ENCODE data around the gene PDZD2. TPM values are rescaled to one million over a fixed set of nuclear protein-coding genes. Genes with fewer than 3 reads are reported as not detected.
A peak's percentile ranks its signal among the peaks of the same experiment; 100 is the strongest.
"Not testable (repeated sequence)": the region's sequence is repeated elsewhere in the genome, so short reads cannot be mapped to it uniquely, and the experiment has no call there.

Gene PDZD2
- total and polyA plus RNA-seq, 9 donors = 4.6 to 12.6 (median 7.9) TPM

DNA sequence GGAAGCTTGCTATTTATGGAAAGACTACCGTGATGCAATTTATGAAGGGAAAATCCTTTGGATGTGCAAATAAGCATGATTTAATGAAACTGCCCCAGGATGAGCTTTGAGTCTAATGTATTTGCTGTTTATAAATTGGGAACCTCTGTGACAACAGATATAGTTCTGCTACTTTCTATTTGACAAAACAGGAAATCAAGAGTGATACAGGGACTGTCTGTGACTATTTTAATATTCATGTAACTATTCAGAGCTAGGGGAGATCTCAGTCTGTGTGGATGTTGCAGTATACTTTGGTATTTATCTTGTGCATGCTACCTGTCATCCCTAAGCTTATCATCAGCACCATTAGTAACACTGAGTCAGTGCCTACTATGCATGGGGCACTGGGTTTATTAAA lies 132.1 kb downstream of the PDZD2 start:
- Histone ChIP-seq H3K27me3 (ENCODE audit: control insufficient read depth, insufficient read depth, low read length) (no peaks in the 10 kb centered on the region), H3K4me1 (ENCODE audit: control insufficient read depth, insufficient read depth, low read length) (peaks cover 18% of the 10 kb centered on the region), H3K4me3 (ENCODE audit: low read length) (no peak overlapping the region), H3K27ac (ENCODE audit: low read length) (no peak overlapping the region), H3K9me3 (replicated peaks; ENCODE audit: control insufficient read depth, low read depth, low read length) (no peaks in the 10 kb centered on the region), H3K36me3 (ENCODE audit: control insufficient read depth, insufficient read depth, low read length) (no peaks in the 10 kb centered on the region)
- DNase-seq = no peak
- no CpG with 5 or more reads among the region's 1 CpG for WGBS (ENCODE audit: insufficient coverage)

DNA sequence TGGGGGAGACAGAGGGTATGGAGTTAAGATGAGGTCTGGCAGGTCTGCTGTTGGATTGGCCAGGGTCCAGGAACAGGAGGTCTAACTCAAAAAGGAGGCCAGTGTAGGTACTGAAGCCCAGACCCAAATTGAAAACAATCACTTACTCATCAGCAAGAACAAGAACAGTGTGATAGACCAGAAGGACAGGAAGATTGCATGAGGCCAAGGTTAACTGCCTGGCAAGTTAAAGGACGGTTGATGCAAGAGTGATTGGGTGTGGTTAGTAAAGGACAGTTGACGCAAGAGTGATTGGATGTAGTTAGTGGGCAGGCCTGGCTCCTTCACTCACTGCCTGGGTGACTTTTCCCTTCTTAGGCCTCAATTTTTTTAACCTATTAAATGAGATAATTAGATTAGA lies 132.6 kb downstream of the PDZD2 start:
- peaks cover 20% of the 10 kb centered on the region for H3K4me1 ChIP-seq (ENCODE audit: control insufficient read depth, insufficient read depth, low read length)
- no peak overlapping the region for H3K27ac ChIP-seq (ENCODE audit: low read length)
- H3K9me3 ChIP-seq (replicated peaks; ENCODE audit: control insufficient read depth, low read depth, low read length) = no peaks in the 10 kb centered on the region
- H3K27me3 ChIP-seq (ENCODE audit: control insufficient read depth, insufficient read depth, low read length) = no peaks in the 10 kb centered on the region
- H3K4me3 ChIP-seq (ENCODE audit: low read length) = no peak overlapping the region
- 67% methylated on average over 1 of the region's 2 CpGs for WGBS (ENCODE audit: insufficient coverage)
- no peak for DNase-seq
- no peaks in the 10 kb centered on the region for H3K36me3 ChIP-seq (ENCODE audit: control insufficient read depth, insufficient read depth, low read length)

DNA sequence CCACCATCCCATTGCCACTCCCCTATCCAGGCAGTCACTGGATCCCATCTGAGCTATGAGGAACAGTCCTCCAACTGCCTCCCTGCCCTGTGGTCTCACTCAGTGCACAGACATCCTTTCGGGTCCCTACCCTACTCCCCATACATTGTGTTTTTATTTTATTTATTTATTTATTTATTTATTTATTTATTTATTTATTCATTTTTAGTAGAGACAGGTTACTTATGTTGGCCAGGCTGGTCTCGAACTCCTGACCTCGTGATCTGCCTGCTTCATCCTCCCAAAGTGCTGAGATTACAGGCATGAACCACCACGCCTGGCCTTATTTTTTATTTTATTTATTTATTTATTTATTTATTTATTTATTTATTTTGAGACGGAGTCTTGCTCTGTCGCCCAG lies 137.4 kb downstream of the PDZD2 start:
- H3K27ac ChIP-seq (ENCODE audit: low read length) = peak overlapping the region; percentile 54
- H3K4me1 ChIP-seq (ENCODE audit: control insufficient read depth, insufficient read depth, low read length) = peaks cover 13% of the 10 kb centered on the region
- DNase-seq; H3K9me3 ChIP-seq (replicated peaks; ENCODE audit: control insufficient read depth, low read depth, low read length); H3K36me3 ChIP-seq (ENCODE audit: control insufficient read depth, insufficient read depth, low read length); H3K27me3 ChIP-seq (ENCODE audit: control insufficient read depth, insufficient read depth, low read length); H3K4me3 ChIP-seq (ENCODE audit: low read length): not testable (repeated sequence)
- no CpG with 5 or more reads among the region's 6 CpGs for WGBS (ENCODE audit: insufficient coverage)

GRCh38 chr5:31776976-31777651 lies 138.2 kb downstream of the PDZD2 start:
- Histone ChIP-seq H3K36me3 (ENCODE audit: control insufficient read depth, insufficient read depth, low read length) (no peaks in the 10 kb centered on the region), H3K9me3 (replicated peaks; ENCODE audit: control insufficient read depth, low read depth, low read length) (no peaks in the 10 kb centered on the region), H3K27ac (ENCODE audit: low read length) (no peak overlapping the region), H3K4me1 (ENCODE audit: control insufficient read depth, insufficient read depth, low read length) (peaks cover 13% of the 10 kb centered on the region), H3K27me3 (ENCODE audit: control insufficient read depth, insufficient read depth, low read length) (no peaks in the 10 kb centered on the region), H3K4me3 (ENCODE audit: low read length) (no peak overlapping the region)
- 97% methylated on average over 30 of the region's 41 CpGs for WGBS (ENCODE audit: insufficient coverage)
- no peak for DNase-seq

GRCh38 chr5:31781772-31782171 lies 142.8 kb downstream of the PDZD2 start:
- DNase-seq = no peak
- no peak overlapping the region for H3K4me3 ChIP-seq (ENCODE audit: low read length)
- 85% methylated on average over 4 of the region's 5 CpGs for WGBS (ENCODE audit: insufficient coverage)
- no peaks in the 10 kb centered on the region for H3K27me3 ChIP-seq (ENCODE audit: control insufficient read depth, insufficient read depth, low read length)
- H3K4me1 ChIP-seq (ENCODE audit: control insufficient read depth, insufficient read depth, low read length) = peaks cover 12% of the 10 kb centered on the region
- no peaks in the 10 kb centered on the region for H3K36me3 ChIP-seq (ENCODE audit: control insufficient read depth, insufficient read depth, low read length)
- no peaks in the 10 kb centered on the region for H3K9me3 ChIP-seq (replicated peaks; ENCODE audit: control insufficient read depth, low read depth, low read length)
- H3K27ac ChIP-seq (ENCODE audit: low read length) = no peak overlapping the region

GRCh38 chr5:31783086-31783645 lies 144.2 kb downstream of the PDZD2 start:
- WGBS (ENCODE audit: insufficient coverage) = 68% methylated on average over 7 of the region's 10 CpGs
- H3K4me1 ChIP-seq (ENCODE audit: control insufficient read depth, insufficient read depth, low read length) = peaks cover 12% of the 10 kb centered on the region
- no peak for DNase-seq
- H3K27me3 ChIP-seq (ENCODE audit: control insufficient read depth, insufficient read depth, low read length) = no peaks in the 10 kb centered on the region
- H3K27ac ChIP-seq (ENCODE audit: low read length) = no peak overlapping the region
- no peaks in the 10 kb centered on the region for H3K9me3 ChIP-seq (replicated peaks; ENCODE audit: control insufficient read depth, low read depth, low read length)
- no peaks in the 10 kb centered on the region for H3K36me3 ChIP-seq (ENCODE audit: control insufficient read depth, insufficient read depth, low read length)
- no peak overlapping the region for H3K4me3 ChIP-seq (ENCODE audit: low read length)

DNA sequence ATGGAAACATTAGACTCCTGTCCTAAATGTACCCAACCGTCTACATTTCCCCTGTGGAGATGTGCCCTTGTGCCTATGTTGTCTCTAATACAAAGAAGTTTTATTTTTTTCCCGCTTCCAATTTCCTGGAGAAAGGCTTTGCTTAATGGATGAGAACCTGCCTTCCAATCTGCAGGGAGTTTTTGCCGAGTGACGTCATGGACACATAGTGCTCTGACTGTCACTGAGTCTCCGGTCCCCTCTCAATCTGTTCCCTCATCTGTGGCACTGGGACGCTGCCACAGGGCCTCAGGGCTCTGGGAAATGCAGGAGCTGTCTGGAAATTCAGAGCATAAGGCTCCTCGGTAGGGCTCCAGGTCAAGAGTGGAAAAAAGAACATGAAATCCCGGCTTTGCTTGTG lies 144.8 kb downstream of the PDZD2 start:
- Histone ChIP-seq H3K9me3 (replicated peaks; ENCODE audit: control insufficient read depth, low read depth, low read length) (no peaks in the 10 kb centered on the region), H3K27me3 (ENCODE audit: control insufficient read depth, insufficient read depth, low read length) (no peaks in the 10 kb centered on the region), H3K27ac (ENCODE audit: low read length) (no peak overlapping the region), H3K4me3 (ENCODE audit: low read length) (no peak overlapping the region), H3K4me1 (ENCODE audit: control insufficient read depth, insufficient read depth, low read length) (peaks cover 12% of the 10 kb centered on the region), H3K36me3 (ENCODE audit: control insufficient read depth, insufficient read depth, low read length) (no peaks in the 10 kb centered on the region)
- 75% methylated on average over 6 of the region's 8 CpGs for WGBS (ENCODE audit: insufficient coverage)
- DNase-seq = no peak

GRCh38 chr5:31786090-31786631 lies 147.2 kb downstream of the PDZD2 start:
- peak; percentile 76 for DNase-seq
- Histone ChIP-seq H3K9me3 (replicated peaks; ENCODE audit: control insufficient read depth, low read depth, low read length) (peaks cover 5% of the 10 kb centered on the region), H3K36me3 (ENCODE audit: control insufficient read depth, insufficient read depth, low read length) (no peaks in the 10 kb centered on the region), H3K4me3 (ENCODE audit: low read length) (no peak overlapping the region), H3K27ac (ENCODE audit: low read length) (no peak overlapping the region), H3K4me1 (ENCODE audit: control insufficient read depth, insufficient read depth, low read length) (peaks cover 9% of the 10 kb centered on the region), H3K27me3 (ENCODE audit: control insufficient read depth, insufficient read depth, low read length) (no peaks in the 10 kb centered on the region)
- no CpG with 5 or more reads among the region's 3 CpGs for WGBS (ENCODE audit: insufficient coverage)

DNA sequence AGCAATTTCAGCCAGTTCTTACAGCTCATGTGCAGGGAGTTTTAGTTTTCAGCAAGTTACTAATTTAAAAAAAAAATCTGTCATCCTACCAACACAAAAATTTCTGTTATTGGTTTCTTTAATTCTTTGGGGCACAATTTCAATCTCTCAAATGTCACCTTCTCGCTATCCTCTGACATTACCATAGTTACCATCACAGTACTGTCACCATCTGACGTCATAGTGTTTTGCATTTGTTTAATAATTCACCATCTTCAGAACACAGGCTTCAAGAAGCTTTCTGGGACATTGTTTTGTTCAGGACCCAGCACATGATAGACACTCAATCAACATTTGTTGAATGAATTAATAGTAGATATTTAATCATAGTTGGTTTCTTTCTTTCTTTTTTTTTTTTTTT lies 155.1 kb downstream of the PDZD2 start:
- DNase-seq = no peak
- Histone ChIP-seq H3K4me1 (ENCODE audit: control insufficient read depth, insufficient read depth, low read length) (no peaks in the 10 kb centered on the region), H3K36me3 (ENCODE audit: control insufficient read depth, insufficient read depth, low read length) (no peaks in the 10 kb centered on the region), H3K27me3 (ENCODE audit: control insufficient read depth, insufficient read depth, low read length) (peaks cover 3% of the 10 kb centered on the region), H3K27ac (ENCODE audit: low read length) (no peak overlapping the region), H3K9me3 (replicated peaks; ENCODE audit: control insufficient read depth, low read depth, low read length) (peaks cover 3% of the 10 kb centered on the region), H3K4me3 (ENCODE audit: low read length) (no peak overlapping the region)
- WGBS (ENCODE audit: insufficient coverage) = no CpG with 5 or more reads among the region's 2 CpGs

- Histone ChIP-seq H3K27me3 (ENCODE audit: control insufficient read depth, insufficient read depth, low read length) (peaks cover 9% of the 10 kb centered on the region), H3K9me3 (replicated peaks; ENCODE audit: control insufficient read depth, low read depth, low read length) (no peaks in the 10 kb centered on the region), H3K4me3 (ENCODE audit: low read length) (no peak overlapping the region), H3K4me1 (ENCODE audit: control insufficient read depth, insufficient read depth, low read length) (no peaks in the 10 kb centered on the region), H3K27ac (ENCODE audit: low read length) (no peak overlapping the region), H3K36me3 (ENCODE audit: control insufficient read depth, insufficient read depth, low read length) (no peaks in the 10 kb centered on the region)
- no peak for DNase-seq
- 100% methylated on average over 1 of the region's 5 CpGs for WGBS (ENCODE audit: insufficient coverage)
Measured at GRCh38 chr5:31798168-31798567, 159.2 kb downstream of the PDZD2 start.
